IPS DF 19.7 (cell line): ENCODE data around the gene GOLGA5.
"Not testable (repeated sequence)": the region's sequence is repeated elsewhere in the genome, so short reads cannot be mapped to it uniquely, and the experiment has no call there.

Experiments
- DNase-seq: peaks from one replicate; pipeline ENCODE4 v3.0.0-alpha.2; 2013; ENCODE audit warnings: low read depth, low spot score

Gene GOLGA5

GRCh38 chr14:92793709-92794546 is at the start of gene GOLGA5:
TSS of gene GOLGA5 (plus strand) at chr14:92794305. CDS start at chr14:92797438, 3,133 bp downstream.
- DNase-seq = peak; percentile 80

- no peak for DNase-seq
Observed at GRCh38 chr14:92747701-92748258, 46.3 kb upstream of the GOLGA5 start.

- peak; percentile 83 for DNase-seq
Observed at GRCh38 chr14:92748259-92749016, 45.7 kb upstream of the GOLGA5 start, which contains the start of gene LGMN. TSS of gene LGMN (minus strand) at chr14:92748627. CDS start at chr14:92732786, 15,841 bp downstream.

GRCh38 chr14:92750222-92750728 is 43.8 kb upstream of the GOLGA5 start:
- DNase-seq = not testable (repeated sequence)

GRCh38 chr14:92750994-92751400 is 43.1 kb upstream of the GOLGA5 start:
- DNase-seq = no peak

GRCh38 chr14:92751819-92752218 is 42.3 kb upstream of the GOLGA5 start:
- no peak for DNase-seq

- no peak for DNase-seq
Observed at GRCh38 chr14:92753250-92753649, 40.9 kb upstream of the GOLGA5 start.

GRCh38 chr14:92754966-92755365 is 39.1 kb upstream of the GOLGA5 start:
- no peak for DNase-seq

- no peak for DNase-seq
Observed at GRCh38 chr14:92755495-92755894, 38.6 kb upstream of the GOLGA5 start.

GRCh38 chr14:92756446-92756845 is 37.7 kb upstream of the GOLGA5 start:
- no peak for DNase-seq

- DNase-seq = no peak
Observed at GRCh38 chr14:92759300-92759678, 34.8 kb upstream of the GOLGA5 start.

GRCh38 chr14:92759679-92760523 is 34.2 kb upstream of the GOLGA5 start:
- DNase-seq = no peak

GRCh38 chr14:92760524-92760805 is 33.6 kb upstream of the GOLGA5 start:
- no peak for DNase-seq

- DNase-seq = not testable (repeated sequence)
Observed at GRCh38 chr14:92763666-92764631, 30.2 kb upstream of the GOLGA5 start.

GRCh38 chr14:92768236-92768635 is 25.9 kb upstream of the GOLGA5 start:
- DNase-seq = not testable (repeated sequence)

- DNase-seq = no peak
Observed at GRCh38 chr14:92768795-92769194, 25.3 kb upstream of the GOLGA5 start.

GRCh38 chr14:92770484-92770883 is 23.6 kb upstream of the GOLGA5 start:
- DNase-seq = no peak

- DNase-seq = no peak
Observed at GRCh38 chr14:92774572-92774971, 19.5 kb upstream of the GOLGA5 start.

GRCh38 chr14:92775292-92775691 is 18.8 kb upstream of the GOLGA5 start:
- DNase-seq = not testable (repeated sequence)

- not testable (repeated sequence) for DNase-seq
Observed at GRCh38 chr14:92778868-92779565, 15.1 kb upstream of the GOLGA5 start.
